SU-DHL-6 (cell line): ENCODE measurements around the gene ATP2B2.

Experiments used
- H2AFZ ChIP-seq: fragments of 200-600 bp; sonication (generic); 2 replicates; pipeline ENCODE4 v1.6.1; 2014; ENCODE audit warnings: low read depth, mild to moderate bottlenecking, moderate library complexity, mixed read lengths, antibody characterized with exemption, low read length; ENCODE audit not compliant: severe bottlenecking
- H3F3A ChIP-seq: fragments of 200-600 bp; shearing (Covaris generic); 2 replicates; pipeline ENCODE4 v1.6.0; 2016; ENCODE audit warnings: antibody characterized with exemption, mild to moderate bottlenecking; ENCODE audit not compliant: insufficient read depth
- H3K27ac ChIP-seq: fragments of 200-600 bp; sonication (generic); 2 replicates; pipeline ENCODE4 v1.5.1; 2016; ENCODE audit warnings: low read depth, mild to moderate bottlenecking, low read length, moderate library complexity, mixed read lengths
- H3K27me3 ChIP-seq: fragments of 200-600 bp; sonication (generic), shearing (Covaris generic); 2 replicates; pipeline ENCODE4 v1.6.0; 2014; ENCODE audit warnings: mild to moderate bottlenecking, low read length
- H3K36me3 ChIP-seq: fragments of 200-600 bp; sonication (generic); 2 replicates; pipeline ENCODE4 v1.6.1; 2014; ENCODE audit warnings: mild to moderate bottlenecking, low read length, mixed read lengths
- H3K4me2 ChIP-seq: fragments of 300-600, 200-600 bp; shearing (Covaris generic), sonication (generic); 2 replicates; pipeline ENCODE4 v1.6.0; 2014; ENCODE audit warnings: low read length, low read depth, mild to moderate bottlenecking; ENCODE audit not compliant: poor library complexity, severe bottlenecking
- H3K4me3 ChIP-seq: fragments of 200-600 bp; sonication (generic); 2 replicates; pipeline ENCODE4 v1.5.1; 2014; ENCODE audit warnings: antibody characterized with exemption, low read length, mild to moderate bottlenecking, mixed read lengths; ENCODE audit not compliant: insufficient read depth, poor library complexity, severe bottlenecking
- H3K79me2 ChIP-seq: fragments of 200-600 bp; sonication (generic); 2 replicates; pipeline ENCODE4 v1.6.1; 2014; ENCODE audit warnings: mild to moderate bottlenecking, low read length, moderate library complexity; ENCODE audit not compliant: insufficient read depth
- H3K9ac ChIP-seq: fragments of 200-600 bp; sonication (generic); 2 replicates; pipeline ENCODE4 v1.7.0; 2014; ENCODE audit warnings: mild to moderate bottlenecking, low read length
- H3K9me2 ChIP-seq: fragments of 200-600 bp; sonication (generic); replicated peaks from 2 replicates; pipeline ENCODE4 v1.6.1; 2014; ENCODE audit warnings: low read length; ENCODE audit not compliant: insufficient read depth
- H3K9me3 ChIP-seq: fragments of 200-600 bp; sonication (generic); 2 replicates; pipeline ENCODE4 v1.6.1; 2014; ENCODE audit warnings: low read length, mixed read lengths; ENCODE audit not compliant: insufficient read depth
- H4K20me1 ChIP-seq: fragments of 200-600 bp; sonication (generic); 2 replicates; pipeline ENCODE4 v1.6.1; 2014; ENCODE audit warnings: low read depth, mild to moderate bottlenecking, antibody characterized with exemption, low read length, moderate library complexity, mixed read lengths
- EZH2phosphoT487 ChIP-seq: fragments of 200-600 bp; sonication (generic), shearing (Covaris generic); conservative IDR thresholded peaks from 2 replicates; pipeline ENCODE4 v1.6.1; 2018; ENCODE audit warnings: mild to moderate bottlenecking, antibody characterized with exemption, low read length, moderate library complexity, mixed read lengths
- TF ChIP-seq, protein P1 (sequence below): fragments of 200-600 bp; sonication (generic); IDR thresholded peaks from one replicate; pipeline ENCODE4 v1.5.1; 2017; ENCODE audit warnings: antibody characterized with exemption, mild to moderate bottlenecking, low read length, moderate library complexity; ENCODE audit not compliant: insufficient read depth, poor library complexity, severe bottlenecking

The ATP2B2 gene

DNA sequence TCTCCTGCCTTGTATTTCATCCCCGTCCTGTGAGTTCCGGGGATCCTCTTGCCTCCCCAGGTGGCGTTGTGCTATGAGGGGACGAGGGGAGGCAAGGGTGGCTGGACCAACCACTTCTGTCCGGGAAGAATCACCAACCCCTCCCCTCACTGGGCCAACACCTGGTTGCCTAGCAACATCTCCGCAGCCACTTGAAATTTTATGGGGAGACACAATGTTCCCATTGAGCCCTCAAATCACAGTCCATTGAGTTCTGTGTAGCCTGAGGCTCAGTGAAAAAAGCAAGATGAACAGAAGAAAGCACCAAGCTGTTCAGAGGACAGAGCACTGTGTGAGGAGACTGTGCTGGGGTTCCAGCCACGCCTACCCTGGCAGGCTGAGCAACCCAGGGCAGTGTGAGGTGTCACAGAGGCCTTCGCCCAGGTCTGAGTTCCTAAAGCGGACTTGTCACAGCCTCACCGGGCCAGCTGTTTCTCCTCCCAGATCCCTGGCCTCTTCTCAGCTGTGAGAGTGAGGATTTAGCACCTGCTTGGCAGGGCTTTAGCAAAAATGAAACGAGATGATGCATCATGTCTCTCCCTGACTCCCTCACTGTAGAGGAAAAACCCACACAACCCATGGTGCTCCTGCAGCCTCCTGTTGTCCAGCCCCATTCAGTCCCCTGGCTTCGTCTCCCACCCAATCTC lies 76.8 kb downstream of the ATP2B2 start:
- Histone ChIP-seq H3K9me3 (no peaks in the 10 kb centered on the region), H3K4me2 (no peak overlapping the region), H3K27me3 (no peaks in the 10 kb centered on the region), H3K4me3 (no peak overlapping the region), H2AFZ (no peak overlapping the region), H4K20me1 (no peaks in the 10 kb centered on the region), H3F3A (no peaks in the 10 kb centered on the region), H3K9ac (no peak overlapping the region), H3K79me2 (no peaks in the 10 kb centered on the region), H3K27ac (no peak overlapping the region), H3K9me2 (no peaks in the 10 kb centered on the region), H3K36me3 (no peaks in the 10 kb centered on the region)
- TF ChIP-seq, protein P1, sequence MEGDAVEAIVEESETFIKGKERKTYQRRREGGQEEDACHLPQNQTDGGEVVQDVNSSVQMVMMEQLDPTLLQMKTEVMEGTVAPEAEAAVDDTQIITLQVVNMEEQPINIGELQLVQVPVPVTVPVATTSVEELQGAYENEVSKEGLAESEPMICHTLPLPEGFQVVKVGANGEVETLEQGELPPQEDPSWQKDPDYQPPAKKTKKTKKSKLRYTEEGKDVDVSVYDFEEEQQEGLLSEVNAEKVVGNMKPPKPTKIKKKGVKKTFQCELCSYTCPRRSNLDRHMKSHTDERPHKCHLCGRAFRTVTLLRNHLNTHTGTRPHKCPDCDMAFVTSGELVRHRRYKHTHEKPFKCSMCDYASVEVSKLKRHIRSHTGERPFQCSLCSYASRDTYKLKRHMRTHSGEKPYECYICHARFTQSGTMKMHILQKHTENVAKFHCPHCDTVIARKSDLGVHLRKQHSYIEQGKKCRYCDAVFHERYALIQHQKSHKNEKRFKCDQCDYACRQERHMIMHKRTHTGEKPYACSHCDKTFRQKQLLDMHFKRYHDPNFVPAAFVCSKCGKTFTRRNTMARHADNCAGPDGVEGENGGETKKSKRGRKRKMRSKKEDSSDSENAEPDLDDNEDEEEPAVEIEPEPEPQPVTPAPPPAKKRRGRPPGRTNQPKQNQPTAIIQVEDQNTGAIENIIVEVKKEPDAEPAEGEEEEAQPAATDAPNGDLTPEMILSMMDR: no peak
- TF ChIP-seq EZH2phosphoT487: no peak

- Histone ChIP-seq H3K27me3 (no peaks in the 10 kb centered on the region), H4K20me1 (no peaks in the 10 kb centered on the region), H3K36me3 (no peaks in the 10 kb centered on the region), H3F3A (no peaks in the 10 kb centered on the region), H2AFZ (no peak overlapping the region), H3K9ac (no peak overlapping the region), H3K9me3 (no peaks in the 10 kb centered on the region), H3K79me2 (no peaks in the 10 kb centered on the region), H3K9me2 (no peaks in the 10 kb centered on the region), H3K4me2 (no peak overlapping the region), H3K27ac (no peak overlapping the region), H3K4me3 (no peak overlapping the region)
- TF ChIP-seq, protein P1: no peak
- TF ChIP-seq EZH2phosphoT487: no peak
These were observed 78.8 kb downstream of the ATP2B2 start for GRCh38 chr3:10426346-10427220.

DNA sequence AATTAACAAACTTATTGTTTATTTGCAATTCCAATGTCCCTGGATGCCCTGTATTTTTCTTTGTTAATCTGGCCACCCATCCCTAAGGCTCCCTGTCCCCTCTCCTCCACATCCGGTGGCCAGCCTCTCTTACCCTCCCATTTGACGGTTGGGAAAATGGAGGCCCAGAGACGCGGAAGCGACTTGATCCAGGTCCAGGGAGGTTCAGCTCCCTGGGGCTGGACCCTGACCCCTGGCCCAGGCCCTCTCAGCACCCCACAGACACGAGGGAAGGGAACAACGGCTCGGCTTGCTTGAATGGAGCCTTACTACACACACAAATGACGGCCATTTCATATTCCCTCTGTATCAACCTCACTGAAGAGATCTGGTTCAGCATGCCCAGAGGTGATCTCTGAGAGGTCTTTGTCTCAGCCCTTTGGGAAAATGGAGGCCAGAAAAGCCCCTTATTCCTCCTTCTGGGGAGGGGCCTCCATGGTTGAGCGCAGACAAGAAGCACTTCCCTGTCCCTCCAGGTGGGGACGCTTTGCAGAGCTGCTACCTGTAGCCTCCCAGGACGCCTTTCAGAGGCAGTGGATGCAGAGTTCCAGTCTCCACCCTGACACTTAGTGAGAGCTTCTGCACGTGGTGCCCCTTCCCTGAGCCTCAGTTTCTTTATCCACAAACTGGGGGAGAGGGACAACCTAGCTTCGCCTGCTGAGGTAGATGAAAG lies 82.1 kb downstream of the ATP2B2 start:
- Histone ChIP-seq H3K4me2 (no peak overlapping the region), H3K79me2 (no peaks in the 10 kb centered on the region), H3K27ac (no peak overlapping the region), H2AFZ (no peak overlapping the region), H3K9me2 (no peaks in the 10 kb centered on the region), H3K9me3 (no peaks in the 10 kb centered on the region), H4K20me1 (no peaks in the 10 kb centered on the region), H3K36me3 (no peaks in the 10 kb centered on the region), H3F3A (no peaks in the 10 kb centered on the region), H3K9ac (no peak overlapping the region), H3K27me3 (no peaks in the 10 kb centered on the region), H3K4me3 (no peak overlapping the region)
- TF ChIP-seq, protein P1: no peak
- TF ChIP-seq EZH2phosphoT487: no peak
